Measurements from ENCODE around the gene AGMAT. TPM values are rescaled to one million over a fixed set of nuclear protein-coding genes. Genes with fewer than 3 reads are reported as not detected.
A peak's percentile ranks its signal among the peaks of the same experiment; 100 is the strongest.

The AGMAT gene
- total and polyA plus RNA-seq, 10 donors, result 1.4 to 6.1 (median 3.2) TPM

DNA sequence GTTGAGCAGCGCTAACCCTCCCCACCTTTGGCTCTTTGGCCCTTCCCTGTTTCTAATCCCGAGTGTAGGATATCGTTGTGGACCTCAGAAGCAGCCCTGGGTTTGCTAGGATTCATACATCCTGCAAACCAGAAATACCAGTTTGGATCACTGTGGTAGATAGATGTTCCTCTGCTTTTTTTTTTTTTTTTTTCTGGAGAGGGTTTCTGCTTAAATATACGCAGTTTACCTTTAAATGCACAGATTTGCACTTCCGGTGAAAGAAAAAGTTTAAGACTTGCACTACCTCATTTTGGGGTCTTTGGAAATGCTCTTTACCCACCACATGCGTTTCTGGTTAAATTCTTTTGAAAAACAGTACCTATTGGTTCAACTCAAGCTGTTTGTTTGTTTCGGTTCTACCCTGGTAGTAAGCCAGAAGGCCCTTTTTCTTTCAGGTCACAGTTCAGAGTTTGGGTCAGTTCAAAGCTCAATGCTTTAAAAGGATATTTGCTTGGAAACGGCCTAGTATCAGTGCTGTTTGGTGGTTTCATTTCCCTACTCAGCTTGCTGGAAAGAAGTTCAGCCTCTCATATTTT, 33.3 kb upstream of the AGMAT start:
- TF ChIP-seq, protein P1, sequence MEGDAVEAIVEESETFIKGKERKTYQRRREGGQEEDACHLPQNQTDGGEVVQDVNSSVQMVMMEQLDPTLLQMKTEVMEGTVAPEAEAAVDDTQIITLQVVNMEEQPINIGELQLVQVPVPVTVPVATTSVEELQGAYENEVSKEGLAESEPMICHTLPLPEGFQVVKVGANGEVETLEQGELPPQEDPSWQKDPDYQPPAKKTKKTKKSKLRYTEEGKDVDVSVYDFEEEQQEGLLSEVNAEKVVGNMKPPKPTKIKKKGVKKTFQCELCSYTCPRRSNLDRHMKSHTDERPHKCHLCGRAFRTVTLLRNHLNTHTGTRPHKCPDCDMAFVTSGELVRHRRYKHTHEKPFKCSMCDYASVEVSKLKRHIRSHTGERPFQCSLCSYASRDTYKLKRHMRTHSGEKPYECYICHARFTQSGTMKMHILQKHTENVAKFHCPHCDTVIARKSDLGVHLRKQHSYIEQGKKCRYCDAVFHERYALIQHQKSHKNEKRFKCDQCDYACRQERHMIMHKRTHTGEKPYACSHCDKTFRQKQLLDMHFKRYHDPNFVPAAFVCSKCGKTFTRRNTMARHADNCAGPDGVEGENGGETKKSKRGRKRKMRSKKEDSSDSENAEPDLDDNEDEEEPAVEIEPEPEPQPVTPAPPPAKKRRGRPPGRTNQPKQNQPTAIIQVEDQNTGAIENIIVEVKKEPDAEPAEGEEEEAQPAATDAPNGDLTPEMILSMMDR (IDR thresholded peaks at IDR 0.05 in 8 of 11, conservative IDR thresholded peaks at IDR 0.05 in 3 of 11), result no peak
- TF ChIP-seq POLR2AphosphoS5 (IDR thresholded peaks at IDR 0.05), result no peak
- no peak for TF ChIP-seq POLR2A (IDR thresholded peaks at IDR 0.05)
- Histone ChIP-seq H3K36me3 (peaks cover 0 to 5% (median 0%) of the 10 kb centered on the region in 6 donors), H3K4me1 (peaks cover 33 to 71% (median 60%) of the 10 kb centered on the region in 6 donors), H3K4me3 (peak overlapping the region; percentile 88 to 99 (median 96)), H3K27ac (peak overlapping the region; percentile 89 to 97 (median 95)), H3K27me3 (replicated peaks in 1 of 7) (no peaks in the 10 kb centered on the region), H3K9me3 (no peaks in the 10 kb centered on the region)
- DNase-seq, result no peak
- WGBS, 5 donors, result 0 to 2% (median 1%) methylated on average over 8 of the region's 8 CpGs
- intact Hi-C loops (cut with DNase I; ENCODE audit: low total_unique reads), result loop anchor here (10.0 kb wide), 1 partner anchor 93 kb away; the partner anchor contains the start of genes CASP9 and DNAJC16

DNA sequence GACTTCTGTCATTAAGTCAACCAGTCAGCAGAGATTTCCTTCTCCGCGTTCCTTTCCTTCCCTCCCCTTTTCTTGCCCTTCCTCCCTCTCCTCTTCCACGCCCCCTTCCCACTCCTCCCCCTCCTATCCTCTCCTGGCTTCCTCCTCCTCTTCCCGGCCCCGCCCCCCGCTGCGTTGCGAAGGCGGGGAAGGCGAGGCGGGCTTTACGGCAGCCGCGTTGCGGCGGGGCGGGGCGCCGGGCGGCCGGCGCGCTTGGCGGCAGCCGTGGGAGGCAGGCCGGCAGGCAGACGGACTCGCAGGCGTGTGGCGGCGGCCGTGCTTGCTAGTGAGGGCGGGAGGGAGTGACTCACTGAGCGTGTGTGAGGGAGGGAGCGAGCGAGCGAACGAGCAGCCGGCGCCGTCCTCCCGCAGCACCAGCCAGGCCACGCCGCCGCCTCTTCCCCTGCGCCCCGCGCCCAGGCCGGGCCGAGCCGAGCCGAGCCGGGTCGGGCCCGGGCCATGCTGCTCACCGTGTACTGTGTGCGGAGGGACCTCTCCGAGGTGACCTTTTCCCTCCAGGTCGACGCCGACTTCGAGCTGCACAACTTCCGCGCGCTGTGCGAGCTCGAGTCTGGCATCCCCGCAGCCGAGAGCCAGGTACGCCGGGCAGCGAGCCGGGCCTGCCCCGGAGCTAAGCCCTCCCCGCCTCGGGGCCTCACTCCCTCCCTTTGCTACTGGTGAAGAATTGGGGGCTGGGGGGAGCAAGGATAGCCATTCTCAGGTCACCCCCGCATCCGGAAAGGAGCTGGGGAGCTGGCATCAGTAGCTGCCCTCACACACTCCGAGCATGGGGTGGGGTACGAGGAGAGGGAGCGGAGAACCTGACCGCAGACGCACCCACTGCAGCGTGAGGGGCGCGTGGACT, 32.6 kb upstream of the AGMAT start, which contains the start of gene DDI2:
DDI2 (plus strand) TSS at position 286 of the 904 bp plus-strand sequence; CDS start at position 499, 213 bp downstream.
- 0 to 1% (median 1%) methylated on average over 30 to 86 of the region's 86 CpGs for WGBS, 5 donors
- H3K4me3 ChIP-seq, result peak within 1 kb of the TSS; percentile 88 to 99 (median 96)
- peak; percentile 99 for DNase-seq
- peak in 2 of 3 donors; percentile 69 to 88 for TF ChIP-seq POLR2A (IDR thresholded peaks at IDR 0.05)
- peak; percentile 91 to 93 (median 92) for TF ChIP-seq POLR2AphosphoS5 (IDR thresholded peaks at IDR 0.05)
- TF ChIP-seq, protein P1 (IDR thresholded peaks at IDR 0.05 in 8 of 11, conservative IDR thresholded peaks at IDR 0.05 in 3 of 11), result no peak
- H3K36me3 ChIP-seq, result peaks cover 0 to 5% (median 0%) of the 10 kb centered on the region in 6 donors
- no peaks in the 10 kb centered on the region for H3K9me3 ChIP-seq
- intact Hi-C loops (cut with DNase I; ENCODE audit: low total_unique reads), result loop anchor here (10.0 kb wide), 1 partner anchor 93 kb away; the partner anchor contains the start of genes CASP9 and DNAJC16
- H3K4me1 ChIP-seq, result peaks cover 33 to 63% (median 53%) of the 10 kb centered on the region in 6 donors
- H3K27me3 ChIP-seq (replicated peaks in 1 of 7), result no peaks in the 10 kb centered on the region
- peak within 1 kb of the TSS; percentile 89 to 97 (median 95) for H3K27ac ChIP-seq

DNA sequence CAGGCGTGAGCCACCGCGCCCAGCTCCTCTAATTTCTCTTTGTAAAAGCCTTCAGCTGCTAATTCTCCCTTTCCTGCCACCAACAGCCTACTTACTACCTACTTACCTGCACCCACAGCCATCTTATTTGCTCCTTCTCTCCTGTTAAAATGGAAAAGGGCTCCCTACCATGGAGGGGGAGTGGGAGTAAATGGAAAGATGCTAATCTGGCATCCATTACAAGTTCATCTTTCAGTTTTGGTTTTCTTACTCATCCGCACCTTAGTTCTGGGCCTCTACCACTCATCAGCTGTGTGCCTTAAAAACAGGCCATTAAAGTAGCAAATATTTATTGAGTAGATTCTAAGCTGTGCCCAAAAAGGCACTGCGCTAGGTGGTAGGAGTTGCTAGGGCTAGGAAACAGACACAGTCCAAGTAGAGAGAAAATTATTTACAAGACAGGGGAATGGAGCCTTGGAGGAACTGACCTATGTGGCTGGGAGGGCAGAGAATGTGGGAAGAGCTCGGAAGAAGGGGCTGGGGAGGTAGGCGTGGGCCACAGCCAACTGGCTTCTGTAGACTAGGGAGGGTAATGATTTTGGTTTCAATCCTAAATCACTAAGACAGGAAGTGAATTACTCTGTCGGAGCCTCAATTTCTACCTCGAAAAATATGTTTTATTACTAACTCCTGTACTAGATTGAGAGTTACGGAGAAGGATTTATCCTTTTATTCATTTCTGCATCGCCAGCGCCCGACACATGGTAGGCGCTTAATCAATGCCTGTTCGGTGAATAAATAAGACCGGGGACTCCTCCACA, 31.7 kb upstream of the AGMAT start:
- WGBS, 5 donors, result 28 to 31% (median 30%) methylated on average over 16 of the region's 16 CpGs
- Histone ChIP-seq H3K27me3 (replicated peaks in 1 of 7) (no peaks in the 10 kb centered on the region), H3K4me3 (peak overlapping the region; percentile 88 to 99 (median 96)), H3K36me3 (peaks cover 0 to 5% (median 0%) of the 10 kb centered on the region in 6 donors), H3K9me3 (no peaks in the 10 kb centered on the region), H3K27ac (peak overlapping the region; percentile 89 to 97 (median 95)), H3K4me1 (peaks cover 32 to 55% (median 47%) of the 10 kb centered on the region in 6 donors)
- TF ChIP-seq, protein P1 (IDR thresholded peaks at IDR 0.05 in 8 of 11, conservative IDR thresholded peaks at IDR 0.05 in 3 of 11), result no peak
- TF ChIP-seq POLR2A (IDR thresholded peaks at IDR 0.05) (no peak), POLR2AphosphoS5 (IDR thresholded peaks at IDR 0.05) (no peak)
- DNase-seq, result no peak
- intact Hi-C loops (cut with DNase I; ENCODE audit: low total_unique reads), result loop anchor here (10.0 kb wide), 1 partner anchor 92 kb away; the partner anchor contains the start of genes CASP9 and DNAJC16

Data from spleen (tissue), 11 donors.